K562 (cell line): Measurements from ENCODE around the gene SLC35D2. TPM values are rescaled to one million over a fixed set of nuclear protein-coding genes. Genes with fewer than 3 reads are reported as not detected.

Source experiments
- BRCA1 ChIP-seq, 2 experiments: fragments of 450-650 bp in 1 of 2; sonication (generic) in 1 of 2; formaldehyde crosslinking in 1 of 2; IDR thresholded peaks; 2 replicates each; pipeline versions ENCODE4 v1.5.0 to v1.6.1; 2017 to 2020; ENCODE audit warnings: mild to moderate bottlenecking in 1 of 2, missing genetic modification reagents in 1 of 2
- CHD4 ChIP-seq: fragments of 200-600 bp; sonication (generic); IDR thresholded peaks from 3 replicates; pipeline ENCODE4 v1.6.1; 2012; ENCODE audit warnings: low read depth, mild to moderate bottlenecking, mixed read lengths, low read length, inconsistent platforms; ENCODE audit not compliant: insufficient read depth, insufficient replicate concordance, poor library complexity, severe bottlenecking
- FOXJ2 ChIP-seq: fragments of 200-800 bp; sonication (Bioruptor generic); IDR thresholded peaks from 2 replicates; pipeline ENCODE4 v1.6.1; 2016; ENCODE audit warnings: missing genetic modification characterization, missing compliant biosample characterization
- HDAC2 ChIP-seq: fragments of 450-650 bp; IDR thresholded peaks from 2 replicates; pipeline ENCODE4 v1.6.1; 2016; ENCODE audit warnings: mild to moderate bottlenecking
- HMBOX1 ChIP-seq: sonication (generic); IDR thresholded peaks from 2 replicates; pipeline ENCODE4 v1.6.1; 2016
- PML ChIP-seq: IDR thresholded peaks from 2 replicates; pipeline ENCODE4 v1.6.1; 2012; ENCODE audit warnings: low read length, inconsistent platforms
- RNF219 ChIP-seq: fragments of 250-450 bp; sonication (Bioruptor Pico); IDR thresholded peaks from 2 replicates; pipeline ENCODE4 v1.5.0; 2022; ENCODE audit warnings: mild to moderate bottlenecking
- SIN3B ChIP-seq: fragments of 450-650 bp; IDR thresholded peaks from 2 replicates; pipeline ENCODE4 v1.6.1; 2017; ENCODE audit warnings: low read depth, mild to moderate bottlenecking, moderate library complexity
- SNRNP70 ChIP-seq: fragments of 200-400 bp; formaldehyde crosslinking; optimal IDR thresholded peaks from 2 replicates; pipeline ENCODE3; 2017; ENCODE audit warnings: low read depth, low read length
- SOX6 ChIP-seq: fragments of 450-650 bp; IDR thresholded peaks from 2 replicates; pipeline ENCODE4 v1.6.1; 2014; ENCODE audit warnings: mild to moderate bottlenecking
- SRSF7 ChIP-seq: fragments of 200-400 bp; formaldehyde crosslinking; optimal IDR thresholded peaks from 2 replicates; pipeline ENCODE3; 2017; ENCODE audit warnings: mild to moderate bottlenecking, low read depth, low read length
- TEAD2 ChIP-seq: fragments of 450-650 bp; IDR thresholded peaks from 2 replicates; pipeline ENCODE4 v1.6.1; 2016; ENCODE audit warnings: missing genetic modification characterization, control low read depth, missing compliant biosample characterization
- ZNF124 ChIP-seq: sonication (generic); formaldehyde crosslinking; IDR thresholded peaks from 2 replicates; pipeline ENCODE4 v1.8.1; 2022; ENCODE audit warnings: missing genetic modification reagents
- polyA plus RNA-seq, 8 experiments: library from polyadenylated mRNA; depleted of rRNA in 4 of 8; stranded (reverse) in 5 of 8; unstranded in 3 of 8; fragments of >200 nt; fragmentation: Nextera tagmentation in 2 of 8; fragmentation: Illumina TruSeq in 1 of 8; extraction: Ambion mirVana in 2 of 8; extraction: Trizol in 1 of 8; gene quantifications; 2 replicates each; pipeline versions ENCODE4 v1.2.1 to v1.2.3, GENCODE V29; 2011 to 2014; ENCODE audit warnings: inconsistent platforms in 1 of 8, missing spikeins in 1 of 8
- total RNA-seq, 7 experiments: library from RNA; depleted of rRNA in 6 of 7; stranded (reverse); fragments of >200 nt in 6 of 7; fragmentation: Illumina TruSeq in 2 of 7; extraction: Trizol in 2 of 7; gene quantifications; 2 replicates each; pipeline versions ENCODE4 v1.2.1 to v1.2.3, GENCODE V29; 2011 to 2021; ENCODE audit warnings: low replicate concordance in 1 of 7
- TF ChIP-seq, protein P1 (sequence below): fragments of 450-650 bp; IDR thresholded peaks from 2 replicates; pipeline ENCODE4 v1.6.1; 2016; ENCODE audit warnings: mild to moderate bottlenecking
- TF ChIP-seq, protein P2 (sequence below): fragments of 450-650 bp; formaldehyde crosslinking; IDR thresholded peaks from 2 replicates; pipeline ENCODE4 v1.4.0; 2020; ENCODE audit warnings: mild to moderate bottlenecking, moderate library complexity
- TF ChIP-seq, protein P3 (sequence below): sonication (generic); formaldehyde crosslinking; IDR thresholded peaks from 2 replicates; pipeline ENCODE4 v1.8.0; 2023; ENCODE audit warnings: mild to moderate bottlenecking, missing genetic modification reagents

Gene SLC35D2
- total and polyA plus RNA-seq, 9 of the 15 experiments (the other 6 are each of a cell fraction or from before 2014, with no cell fraction given) = 2.9 to 14.9 (median 11.7) TPM

- TF ChIP-seq, protein P1, sequence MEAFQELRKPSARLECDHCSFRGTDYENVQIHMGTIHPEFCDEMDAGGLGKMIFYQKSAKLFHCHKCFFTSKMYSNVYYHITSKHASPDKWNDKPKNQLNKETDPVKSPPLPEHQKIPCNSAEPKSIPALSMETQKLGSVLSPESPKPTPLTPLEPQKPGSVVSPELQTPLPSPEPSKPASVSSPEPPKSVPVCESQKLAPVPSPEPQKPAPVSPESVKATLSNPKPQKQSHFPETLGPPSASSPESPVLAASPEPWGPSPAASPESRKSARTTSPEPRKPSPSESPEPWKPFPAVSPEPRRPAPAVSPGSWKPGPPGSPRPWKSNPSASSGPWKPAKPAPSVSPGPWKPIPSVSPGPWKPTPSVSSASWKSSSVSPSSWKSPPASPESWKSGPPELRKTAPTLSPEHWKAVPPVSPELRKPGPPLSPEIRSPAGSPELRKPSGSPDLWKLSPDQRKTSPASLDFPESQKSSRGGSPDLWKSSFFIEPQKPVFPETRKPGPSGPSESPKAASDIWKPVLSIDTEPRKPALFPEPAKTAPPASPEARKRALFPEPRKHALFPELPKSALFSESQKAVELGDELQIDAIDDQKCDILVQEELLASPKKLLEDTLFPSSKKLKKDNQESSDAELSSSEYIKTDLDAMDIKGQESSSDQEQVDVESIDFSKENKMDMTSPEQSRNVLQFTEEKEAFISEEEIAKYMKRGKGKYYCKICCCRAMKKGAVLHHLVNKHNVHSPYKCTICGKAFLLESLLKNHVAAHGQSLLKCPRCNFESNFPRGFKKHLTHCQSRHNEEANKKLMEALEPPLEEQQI = no peak
- peak; percentile 43; the same call in 1 of the 2 replicates for TF ChIP-seq SOX6
- TF ChIP-seq ZNF124 = no peak
- TF ChIP-seq FOXJ2 (tag) = no peak
- TF ChIP-seq CHD4 = peak; percentile 58
- no peak for TF ChIP-seq TEAD2 (tag)
- TF ChIP-seq, protein P2, sequence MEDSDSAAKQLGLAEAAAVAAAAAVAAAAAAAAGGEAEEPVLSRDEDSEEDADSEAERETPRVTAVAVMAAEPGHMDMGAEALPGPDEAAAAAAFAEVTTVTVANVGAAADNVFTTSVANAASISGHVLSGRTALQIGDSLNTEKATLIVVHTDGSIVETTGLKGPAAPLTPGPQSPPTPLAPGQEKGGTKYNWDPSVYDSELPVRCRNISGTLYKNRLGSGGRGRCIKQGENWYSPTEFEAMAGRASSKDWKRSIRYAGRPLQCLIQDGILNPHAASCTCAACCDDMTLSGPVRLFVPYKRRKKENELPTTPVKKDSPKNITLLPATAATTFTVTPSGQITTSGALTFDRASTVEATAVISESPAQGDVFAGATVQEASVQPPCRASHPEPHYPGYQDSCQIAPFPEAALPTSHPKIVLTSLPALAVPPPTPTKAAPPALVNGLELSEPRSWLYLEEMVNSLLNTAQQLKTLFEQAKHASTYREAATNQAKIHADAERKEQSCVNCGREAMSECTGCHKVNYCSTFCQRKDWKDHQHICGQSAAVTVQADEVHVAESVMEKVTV (CRISPR knock-in tag) = no peak
- TF ChIP-seq PML = peak; percentile 67; the same call in 1 of the 2 replicates
- TF ChIP-seq SIN3B = no peak
- no peak for TF ChIP-seq RNF219 (CRISPR knock-in tag)
- TF ChIP-seq SRSF7 = no peak
- TF ChIP-seq HMBOX1 = peak; percentile 39; the same call in 1 of the 2 replicates
- TF ChIP-seq, protein P3, sequence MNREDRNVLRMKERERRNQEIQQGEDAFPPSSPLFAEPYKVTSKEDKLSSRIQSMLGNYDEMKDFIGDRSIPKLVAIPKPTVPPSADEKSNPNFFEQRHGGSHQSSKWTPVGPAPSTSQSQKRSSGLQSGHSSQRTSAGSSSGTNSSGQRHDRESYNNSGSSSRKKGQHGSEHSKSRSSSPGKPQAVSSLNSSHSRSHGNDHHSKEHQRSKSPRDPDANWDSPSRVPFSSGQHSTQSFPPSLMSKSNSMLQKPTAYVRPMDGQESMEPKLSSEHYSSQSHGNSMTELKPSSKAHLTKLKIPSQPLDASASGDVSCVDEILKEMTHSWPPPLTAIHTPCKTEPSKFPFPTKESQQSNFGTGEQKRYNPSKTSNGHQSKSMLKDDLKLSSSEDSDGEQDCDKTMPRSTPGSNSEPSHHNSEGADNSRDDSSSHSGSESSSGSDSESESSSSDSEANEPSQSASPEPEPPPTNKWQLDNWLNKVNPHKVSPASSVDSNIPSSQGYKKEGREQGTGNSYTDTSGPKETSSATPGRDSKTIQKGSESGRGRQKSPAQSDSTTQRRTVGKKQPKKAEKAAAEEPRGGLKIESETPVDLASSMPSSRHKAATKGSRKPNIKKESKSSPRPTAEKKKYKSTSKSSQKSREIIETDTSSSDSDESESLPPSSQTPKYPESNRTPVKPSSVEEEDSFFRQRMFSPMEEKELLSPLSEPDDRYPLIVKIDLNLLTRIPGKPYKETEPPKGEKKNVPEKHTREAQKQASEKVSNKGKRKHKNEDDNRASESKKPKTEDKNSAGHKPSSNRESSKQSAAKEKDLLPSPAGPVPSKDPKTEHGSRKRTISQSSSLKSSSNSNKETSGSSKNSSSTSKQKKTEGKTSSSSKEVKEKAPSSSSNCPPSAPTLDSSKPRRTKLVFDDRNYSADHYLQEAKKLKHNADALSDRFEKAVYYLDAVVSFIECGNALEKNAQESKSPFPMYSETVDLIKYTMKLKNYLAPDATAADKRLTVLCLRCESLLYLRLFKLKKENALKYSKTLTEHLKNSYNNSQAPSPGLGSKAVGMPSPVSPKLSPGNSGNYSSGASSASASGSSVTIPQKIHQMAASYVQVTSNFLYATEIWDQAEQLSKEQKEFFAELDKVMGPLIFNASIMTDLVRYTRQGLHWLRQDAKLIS (CRISPR knock-in tag) = 0 out of 2 replicates have a peak, but pooled peaks have one; percentile 34
- TF ChIP-seq BRCA1 (IDR thresholded peaks at IDR 0.05) = no peak
- no peak for TF ChIP-seq BRCA1 (CRISPR knock-in tag; IDR thresholded peaks at IDR 0.05)
- no peak for TF ChIP-seq SNRNP70
- TF ChIP-seq HDAC2 = peak; percentile 56; the same call in 1 of the 2 replicates
These were observed 35.6 kb upstream of the SLC35D2 start (continued) for GRCh38 chr9:96418920-96419690.
